Measurements from ENCODE around the gene GRIN3B. TPM values are rescaled to one million over a fixed set of nuclear protein-coding genes. Genes with fewer than 3 reads are reported as not detected.

Gene GRIN3B
- total RNA-seq, 1 experiment from 2014 or later = 0.24 TPM

DNA sequence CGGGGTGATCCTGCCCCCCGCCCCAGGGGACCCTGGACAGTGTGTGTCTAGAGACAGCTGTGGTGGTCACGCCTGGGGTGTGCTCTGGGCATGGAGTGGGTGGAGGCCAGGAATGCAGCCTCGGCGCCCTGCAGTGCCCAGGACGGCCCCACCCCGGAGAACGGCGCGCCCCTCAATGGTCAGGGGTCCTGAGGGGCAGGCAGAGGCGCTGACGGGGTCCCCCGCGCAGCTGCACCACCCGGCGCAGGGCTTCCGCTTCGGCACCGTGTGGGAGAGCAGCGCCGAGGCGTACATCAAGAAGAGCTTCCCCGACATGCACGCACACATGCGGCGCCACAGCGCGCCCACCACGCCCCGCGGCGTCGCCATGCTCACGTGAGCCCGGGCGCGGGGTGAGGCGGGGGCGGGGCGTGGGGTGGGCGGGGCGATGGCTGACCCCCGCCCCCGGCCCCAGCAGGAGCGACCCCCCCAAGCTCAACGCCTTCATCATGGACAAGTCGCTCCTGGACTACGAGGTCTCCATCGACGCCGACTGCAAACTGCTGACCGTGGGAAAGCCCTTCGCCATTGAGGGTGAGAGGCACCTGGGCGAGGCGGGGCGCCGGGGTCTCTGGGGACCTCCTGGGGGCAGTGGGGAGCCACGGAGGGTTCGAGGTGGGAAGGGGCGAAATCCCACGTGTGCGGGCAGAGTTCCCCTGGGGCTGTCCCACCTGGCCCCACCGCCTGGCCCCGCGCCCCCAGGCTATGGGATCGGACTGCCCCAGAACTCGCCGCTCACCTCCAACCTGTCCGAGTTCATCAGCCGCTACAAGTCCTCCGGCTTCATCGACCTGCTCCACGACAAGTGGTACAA, 7.4 kb downstream of the GRIN3B start:
- no peak for DNase-seq (ENCODE audit: low read depth)

DNA sequence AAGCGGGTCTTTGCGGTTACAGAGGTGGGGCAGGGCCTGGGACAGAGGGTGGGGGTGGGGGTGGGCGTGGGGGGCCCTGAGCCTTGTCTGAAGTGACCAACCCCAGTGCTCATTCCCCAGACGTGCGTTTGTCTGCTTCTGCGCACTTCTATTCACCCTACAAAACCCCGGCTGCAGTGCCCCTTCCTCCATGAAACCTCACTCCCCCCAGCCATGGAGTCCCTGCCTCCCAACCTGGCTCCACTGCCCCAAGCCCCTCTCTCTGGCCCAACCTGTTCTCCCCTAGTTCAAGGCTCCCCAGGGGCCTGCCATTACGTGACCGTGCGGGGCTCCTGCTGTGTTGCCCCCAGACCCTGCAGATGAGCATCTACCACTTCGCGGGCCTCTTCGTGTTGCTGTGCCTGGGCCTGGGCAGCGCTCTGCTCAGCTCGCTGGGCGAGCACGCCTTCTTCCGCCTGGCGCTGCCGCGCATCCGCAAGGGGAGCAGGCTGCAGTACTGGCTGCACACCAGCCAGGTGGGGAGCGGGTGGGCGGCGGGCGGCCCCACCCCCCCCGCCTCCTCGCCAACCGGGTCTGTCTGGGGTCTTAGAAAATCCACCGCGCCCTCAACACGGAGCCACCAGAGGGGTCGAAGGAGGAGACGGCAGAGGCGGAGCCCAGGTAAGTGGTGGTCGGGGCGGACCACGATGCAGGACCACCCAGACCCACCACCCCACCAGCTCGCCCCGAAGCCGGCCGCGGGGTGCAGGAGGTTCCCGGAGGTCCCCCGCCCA, 8.2 kb downstream of the GRIN3B start:
- no peak for DNase-seq (ENCODE audit: low read depth)

DNA sequence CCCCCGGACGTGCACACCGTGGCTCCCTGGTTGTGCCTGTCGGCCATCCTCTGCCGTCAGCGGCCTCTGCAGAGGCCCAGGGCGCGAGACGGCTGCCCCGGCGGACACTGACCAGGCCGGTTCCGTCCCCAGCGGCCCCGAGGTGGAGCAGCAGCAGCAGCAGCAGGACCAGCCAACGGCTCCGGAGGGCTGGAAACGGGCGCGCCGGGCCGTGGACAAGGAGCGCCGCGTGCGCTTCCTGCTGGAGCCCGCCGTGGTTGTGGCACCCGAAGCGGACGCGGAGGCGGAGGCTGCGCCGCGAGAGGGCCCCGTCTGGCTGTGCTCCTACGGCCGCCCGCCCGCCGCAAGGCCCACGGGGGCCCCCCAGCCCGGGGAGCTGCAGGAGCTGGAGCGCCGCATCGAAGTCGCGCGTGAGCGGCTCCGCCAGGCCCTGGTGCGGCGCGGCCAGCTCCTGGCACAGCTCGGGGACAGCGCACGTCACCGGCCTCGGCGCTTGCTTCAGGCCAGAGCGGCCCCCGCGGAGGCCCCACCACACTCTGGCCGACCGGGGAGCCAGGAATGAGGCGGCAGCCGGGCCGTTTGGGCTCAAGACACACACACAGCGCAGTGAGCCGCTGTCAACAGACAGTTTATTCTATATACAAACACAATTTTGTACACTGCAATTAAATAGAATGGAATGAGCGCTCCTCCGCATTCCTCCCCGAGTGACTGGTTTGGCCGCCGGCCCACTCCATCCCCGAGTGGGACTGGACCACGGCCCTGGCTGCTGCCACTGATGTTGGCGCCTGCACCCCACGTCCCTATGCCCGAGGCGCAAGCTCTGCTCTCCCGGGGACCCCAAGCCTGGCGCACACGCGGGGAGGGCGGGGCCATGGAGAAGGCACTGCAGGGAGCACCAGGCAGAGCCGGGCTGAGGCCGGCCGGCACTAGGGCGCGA, 9.1 kb downstream of the GRIN3B start:
- no peak for DNase-seq (ENCODE audit: low read depth)

DNA sequence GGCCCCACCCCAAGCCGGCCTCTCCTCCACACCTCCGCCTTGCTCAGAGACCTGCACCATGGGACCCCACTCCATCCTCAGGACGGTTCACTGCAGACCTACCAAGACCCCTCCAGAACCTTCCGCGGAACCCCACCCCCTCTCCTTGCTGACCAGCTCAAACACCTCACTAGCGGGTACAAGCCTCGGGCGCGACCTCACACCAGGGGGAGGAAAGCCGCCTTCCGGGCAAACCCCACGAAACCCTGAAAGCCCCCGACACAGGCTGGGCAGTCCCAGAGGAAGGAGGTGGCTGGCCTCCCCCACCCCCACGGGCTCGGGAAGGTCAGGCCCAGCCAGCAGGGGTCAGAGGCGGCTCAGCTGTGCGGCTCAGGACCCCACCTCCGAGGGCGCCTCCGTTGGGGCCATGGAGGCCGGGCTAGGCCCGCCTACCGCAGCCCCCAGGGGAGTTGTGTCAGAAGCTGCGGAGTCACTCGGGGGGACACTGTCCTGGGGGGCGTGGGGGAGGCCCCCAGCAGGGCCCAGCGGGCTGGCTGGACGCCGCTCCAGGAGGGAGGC, 9.8 kb downstream of the GRIN3B start:
- no peak for DNase-seq (ENCODE audit: low read depth)

DNA sequence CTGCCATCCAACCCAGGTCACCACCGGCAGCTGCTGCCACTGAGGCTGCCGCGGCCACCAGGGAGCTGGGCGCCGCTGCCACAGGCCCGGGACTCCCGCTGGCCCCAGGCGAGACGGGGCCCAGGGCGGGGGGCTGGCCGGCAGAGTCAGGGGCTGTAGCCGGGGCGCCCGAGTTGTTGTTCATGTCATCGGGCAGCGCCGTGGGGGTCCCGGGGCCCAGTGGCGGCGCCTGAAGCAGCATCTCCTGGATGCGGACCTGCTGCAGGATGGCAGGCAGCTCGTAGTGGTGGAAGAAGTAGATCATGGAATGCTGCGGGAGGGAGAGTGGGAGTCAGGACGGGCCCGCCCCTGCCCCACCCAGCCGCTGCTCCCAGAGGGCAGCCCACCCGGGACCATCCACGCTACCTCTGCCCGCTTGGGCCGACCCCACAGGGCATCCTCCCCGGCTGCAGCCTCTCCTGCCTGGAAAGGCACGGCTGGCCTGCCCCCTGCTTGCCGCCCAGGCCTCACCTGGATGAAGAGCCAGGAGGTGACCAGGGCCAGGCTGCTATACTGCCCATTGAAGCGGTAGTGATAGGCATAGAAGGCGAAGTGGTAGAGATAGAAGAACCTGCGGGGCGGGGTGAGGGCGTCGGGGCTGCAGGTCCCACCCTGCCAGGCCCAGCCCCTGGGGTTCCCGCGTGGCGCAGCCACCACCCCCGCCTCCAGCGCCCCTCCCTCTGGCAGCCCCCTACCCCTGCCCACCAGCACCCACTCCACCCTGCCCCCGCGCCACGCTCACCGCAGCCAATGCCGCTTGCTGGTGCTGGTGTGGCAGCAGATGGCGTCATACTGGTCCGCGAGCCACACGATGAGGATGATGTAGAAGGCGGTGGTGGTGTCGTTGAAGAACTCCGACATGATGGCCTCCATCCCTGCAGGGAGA, 10.6 kb downstream of the GRIN3B start:
- no peak for DNase-seq (ENCODE audit: low read depth)

DNA sequence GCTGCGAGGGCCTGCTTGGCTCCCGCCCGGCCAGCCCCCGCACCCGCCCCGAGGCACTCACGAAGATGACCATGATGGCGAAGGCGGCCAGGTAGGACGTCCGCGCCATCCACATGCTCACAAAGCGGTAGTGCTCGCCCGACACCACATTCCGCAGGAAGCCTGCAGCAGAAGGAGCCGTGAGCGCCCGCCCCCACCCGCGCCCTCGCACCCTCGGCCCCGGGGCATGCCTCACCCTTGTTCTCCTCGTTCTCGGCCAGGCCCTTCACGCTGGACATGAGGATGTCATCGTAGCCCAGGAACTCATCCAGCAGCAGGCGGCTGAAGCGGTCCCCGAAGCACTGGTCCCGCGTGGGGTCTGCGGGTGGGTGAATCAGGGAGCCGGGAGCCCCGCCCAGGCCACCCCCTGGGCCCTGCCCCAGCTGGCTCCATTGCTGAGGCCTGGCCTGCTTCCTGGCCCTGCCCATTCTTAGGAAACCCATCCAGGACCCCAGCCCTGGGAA, 11.7 kb downstream of the GRIN3B start:
- DNase-seq (ENCODE audit: low read depth) = no peak

DNA sequence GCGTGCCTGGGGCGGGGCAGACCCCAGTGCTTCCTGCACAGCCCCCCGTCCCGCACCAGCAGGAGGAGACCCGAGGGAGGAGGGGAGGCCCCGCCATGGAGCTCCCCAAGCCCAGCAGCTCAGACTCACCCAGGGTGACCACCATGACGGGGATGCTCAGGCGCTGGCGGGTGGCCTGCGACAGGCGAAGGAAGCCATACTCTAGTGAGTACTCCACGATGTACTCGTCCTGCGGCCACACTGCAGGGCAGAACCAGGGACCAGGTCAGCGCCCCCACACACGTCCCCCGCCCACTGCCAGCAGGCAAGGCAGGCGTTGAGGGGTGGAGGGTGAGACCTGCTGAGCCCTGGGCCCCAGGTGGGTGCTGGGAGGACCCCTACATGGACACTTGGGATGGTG, 12.1 kb downstream of the GRIN3B start:
- DNase-seq (ENCODE audit: low read depth) = no peak

- no peak for DNase-seq (ENCODE audit: low read depth)
These were observed 13.0 kb downstream of the GRIN3B start for GRCh38 chr19:1013218-1013617.

GRCh38 chr19:1014161-1015060, 14.2 kb downstream of the GRIN3B start:
- DNase-seq (ENCODE audit: low read depth) = no peak

DNA sequence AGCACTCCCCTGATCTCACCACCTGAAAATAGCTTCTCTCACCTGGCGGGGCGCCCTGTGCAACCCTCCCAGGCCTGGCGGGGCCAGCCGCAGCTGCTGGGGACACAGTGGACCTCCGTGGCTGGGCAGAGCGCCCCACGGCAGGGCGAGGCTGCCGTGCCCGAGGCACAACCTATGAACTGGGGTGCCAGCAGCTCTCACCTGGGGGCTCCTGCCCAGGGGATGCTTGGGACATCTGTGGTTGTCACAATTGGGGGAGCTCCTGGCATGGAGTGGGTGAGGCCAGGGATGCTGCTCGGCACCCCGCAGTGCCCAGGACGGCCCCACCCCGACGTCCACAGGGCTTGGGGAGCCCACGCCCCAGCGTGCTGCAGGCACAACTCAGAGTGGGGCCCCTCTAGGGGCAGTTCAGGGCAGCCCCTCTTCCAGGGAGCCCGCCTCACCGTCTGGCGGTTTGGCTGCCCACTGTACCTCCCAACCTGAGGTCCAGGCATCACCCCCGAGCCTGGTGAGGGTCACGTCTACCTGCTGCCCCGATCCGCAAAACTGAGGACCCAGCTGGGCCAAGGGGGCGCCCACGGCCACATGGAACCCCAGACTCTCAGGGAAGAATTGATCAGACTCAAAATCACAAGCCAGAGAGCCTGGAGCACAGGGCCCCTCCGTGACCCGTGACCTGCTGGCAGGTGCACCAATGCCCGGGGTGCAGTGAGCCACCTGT, 15.0 kb downstream of the GRIN3B start:
- DNase-seq (ENCODE audit: low read depth) = no peak

DNA sequence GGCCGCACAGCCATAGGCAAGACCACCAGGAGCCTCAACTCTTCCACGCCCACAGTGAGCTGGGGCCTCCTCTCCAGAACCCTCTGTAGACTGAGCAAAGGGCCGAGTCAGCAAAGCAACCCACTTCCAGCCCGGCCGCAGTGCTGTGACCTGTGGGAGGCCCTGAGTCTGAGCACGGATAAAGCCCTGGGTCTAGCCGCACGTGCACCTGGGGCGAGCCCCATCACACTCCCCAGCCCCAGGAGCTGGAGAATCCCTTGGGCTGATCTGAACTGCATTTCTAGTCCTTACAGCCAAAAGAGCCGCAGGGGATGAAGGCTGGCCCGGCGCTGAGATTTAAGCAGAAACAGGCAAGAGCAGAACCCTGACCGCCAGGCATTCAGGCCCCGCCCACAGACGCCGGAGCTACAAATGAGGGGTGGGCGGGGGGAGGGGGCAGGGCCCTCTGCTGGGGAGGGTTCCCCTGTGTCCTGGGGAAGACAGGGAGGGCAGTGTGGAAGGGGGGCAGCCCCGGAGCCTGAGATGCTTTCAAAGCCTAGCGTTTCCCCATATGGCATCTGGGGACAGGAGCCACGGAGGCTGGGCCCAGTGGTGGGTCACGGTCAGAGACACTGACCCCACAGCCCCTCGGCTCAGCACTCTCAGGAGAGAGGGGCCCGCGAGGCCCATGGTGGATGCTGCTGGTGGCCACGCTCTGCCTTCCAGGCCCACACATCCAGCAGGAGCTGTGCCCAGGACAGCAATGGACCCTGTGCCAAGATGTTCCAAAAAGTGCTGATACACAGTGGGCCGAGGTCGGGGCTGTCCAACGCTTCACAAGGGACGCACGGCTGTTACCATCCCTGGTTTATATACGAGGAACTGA, 15.8 kb downstream of the GRIN3B start:
- no peak for DNase-seq (ENCODE audit: low read depth)

GRCh38 chr19:1016647-1017114, 16.5 kb downstream of the GRIN3B start:
- peak; percentile 69 for DNase-seq (ENCODE audit: low read depth)

GRCh38 chr19:1017115-1017905, 17.1 kb downstream of the GRIN3B start:
- no peak for DNase-seq (ENCODE audit: low read depth)

DNA sequence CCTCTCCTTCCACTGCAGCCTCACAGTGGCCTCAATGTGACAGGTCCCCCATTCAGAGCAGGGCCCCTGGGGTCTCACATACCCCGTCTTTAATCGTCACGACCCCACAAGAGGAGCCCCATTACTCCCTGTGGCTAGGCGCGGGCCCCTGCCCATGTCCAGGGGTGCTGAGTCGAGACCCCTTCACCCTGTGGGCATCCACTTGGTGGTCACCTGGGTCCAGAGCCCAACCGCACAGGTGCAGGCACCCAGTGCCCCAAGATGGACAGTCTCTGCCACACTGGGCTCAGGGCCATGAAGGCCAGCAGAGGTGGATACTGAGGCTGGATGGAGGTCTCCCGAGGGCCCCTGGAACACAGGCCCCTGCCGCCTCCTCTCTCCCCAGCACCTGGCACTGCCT, 17.7 kb downstream of the GRIN3B start:
- no peak for DNase-seq (ENCODE audit: low read depth)

DNA sequence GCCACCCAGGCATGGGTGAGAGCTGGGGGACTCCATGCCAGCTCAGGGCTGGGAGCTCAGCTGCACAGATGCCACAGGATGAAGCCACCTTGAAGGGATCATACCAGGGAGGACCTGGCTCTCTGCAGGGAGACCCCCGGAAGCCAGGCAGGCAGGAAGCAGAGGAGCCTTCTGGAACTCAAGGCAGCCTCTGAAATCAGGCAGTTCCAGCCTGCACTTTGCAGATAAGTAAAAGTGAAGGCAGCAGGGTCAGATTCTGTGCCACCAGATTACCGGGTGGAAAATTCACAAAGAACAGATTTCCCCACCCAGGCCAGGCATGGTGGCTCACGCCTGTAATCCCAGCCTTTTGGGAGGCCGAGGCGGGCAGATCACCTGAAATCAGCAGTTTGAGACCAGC, 18.2 kb downstream of the GRIN3B start:
- DNase-seq (ENCODE audit: low read depth) = no peak

GRCh38 chr19:1018932-1019615, 18.9 kb downstream of the GRIN3B start:
- DNase-seq (ENCODE audit: low read depth) = no peak

All from RPMI7951 (cell line).